Muscle of leg (tissue), 16 donors: Measurements from ENCODE around the gene PLD1. TPM values are rescaled to one million over a fixed set of nuclear protein-coding genes. Genes with fewer than 3 reads are reported as not detected.
"Not testable (repeated sequence)": the region's sequence is repeated elsewhere in the genome, so short reads cannot be mapped to it uniquely, and the experiment has no call there.

Experiments
- DNase-seq: peaks from one replicate; pipeline ENCODE4 v3.0.0; 2013
- H3K27ac ChIP-seq: one replicate; pipeline ENCODE4 v1.5.1; 2013; ENCODE audit warnings: mild to moderate bottlenecking, low read length, control low read depth
- H3K27me3 ChIP-seq: one replicate; pipeline ENCODE4 v1.6.1; 2013; ENCODE audit warnings: low read length; ENCODE audit not compliant: control insufficient read depth, insufficient read depth
- H3K36me3 ChIP-seq: one replicate; pipeline ENCODE4 v1.6.1; 2013; ENCODE audit warnings: low read length; ENCODE audit not compliant: control insufficient read depth, insufficient read depth
- H3K4me1 ChIP-seq: one replicate; pipeline ENCODE4 v1.6.1; 2013; ENCODE audit warnings: low read length; ENCODE audit not compliant: control insufficient read depth, insufficient read depth
- H3K4me3 ChIP-seq: one replicate; pipeline ENCODE4 v1.5.1; 2013; ENCODE audit warnings: low read length, control low read depth
- H3K9me3 ChIP-seq: replicated peaks from 2 replicates; pipeline ENCODE4 v1.6.1; 2013; ENCODE audit warnings: low read depth, low read length; ENCODE audit not compliant: control insufficient read depth
- WGBS: methylation state at CpG from one replicate; pipeline ENCODE4 v1.1.5; 2013; ENCODE audit warnings: missing lambda C conversion rate; ENCODE audit not compliant: insufficient coverage; 5-methylcytosine and 5-hydroxymethylcytosine counted together
- long read RNA-seq, 11 donors: transcript quantifications; one replicate each; lab custom pipeline, GENCODE V29; 2026
- polyA plus RNA-seq, 8 donors: library from polyadenylated mRNA; unstranded; fragments of 120-200 nt; gene quantifications; one replicate each; pipeline versions ENCODE4 v1.2.1 to v1.2.3, GENCODE V29; 2013; ENCODE audit warnings: inconsistent platforms in 1 of 8, low replicate concordance in 1 of 8; ENCODE audit not compliant: insufficient read length in 8 of 8, insufficient read depth in 1 of 8
- total RNA-seq: library from RNA; stranded (reverse); fragments of 120-200 nt; gene quantifications from one replicate; pipeline ENCODE4 v1.2.4, GENCODE V29; 2013

The PLD1 gene, protein sequence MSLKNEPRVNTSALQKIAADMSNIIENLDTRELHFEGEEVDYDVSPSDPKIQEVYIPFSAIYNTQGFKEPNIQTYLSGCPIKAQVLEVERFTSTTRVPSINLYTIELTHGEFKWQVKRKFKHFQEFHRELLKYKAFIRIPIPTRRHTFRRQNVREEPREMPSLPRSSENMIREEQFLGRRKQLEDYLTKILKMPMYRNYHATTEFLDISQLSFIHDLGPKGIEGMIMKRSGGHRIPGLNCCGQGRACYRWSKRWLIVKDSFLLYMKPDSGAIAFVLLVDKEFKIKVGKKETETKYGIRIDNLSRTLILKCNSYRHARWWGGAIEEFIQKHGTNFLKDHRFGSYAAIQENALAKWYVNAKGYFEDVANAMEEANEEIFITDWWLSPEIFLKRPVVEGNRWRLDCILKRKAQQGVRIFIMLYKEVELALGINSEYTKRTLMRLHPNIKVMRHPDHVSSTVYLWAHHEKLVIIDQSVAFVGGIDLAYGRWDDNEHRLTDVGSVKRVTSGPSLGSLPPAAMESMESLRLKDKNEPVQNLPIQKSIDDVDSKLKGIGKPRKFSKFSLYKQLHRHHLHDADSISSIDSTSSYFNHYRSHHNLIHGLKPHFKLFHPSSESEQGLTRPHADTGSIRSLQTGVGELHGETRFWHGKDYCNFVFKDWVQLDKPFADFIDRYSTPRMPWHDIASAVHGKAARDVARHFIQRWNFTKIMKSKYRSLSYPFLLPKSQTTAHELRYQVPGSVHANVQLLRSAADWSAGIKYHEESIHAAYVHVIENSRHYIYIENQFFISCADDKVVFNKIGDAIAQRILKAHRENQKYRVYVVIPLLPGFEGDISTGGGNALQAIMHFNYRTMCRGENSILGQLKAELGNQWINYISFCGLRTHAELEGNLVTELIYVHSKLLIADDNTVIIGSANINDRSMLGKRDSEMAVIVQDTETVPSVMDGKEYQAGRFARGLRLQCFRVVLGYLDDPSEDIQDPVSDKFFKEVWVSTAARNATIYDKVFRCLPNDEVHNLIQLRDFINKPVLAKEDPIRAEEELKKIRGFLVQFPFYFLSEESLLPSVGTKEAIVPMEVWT
- total RNA-seq (20.0 TPM), polyA plus RNA-seq (10 to 100 TPM; 12.4 to 21.7 (median 16.2) TPM)
- long read RNA-seq, donor 1, result 0 reads
- long read RNA-seq, donor 2, result 0 reads
- long read RNA-seq, donor 3, full-length matches to known transcripts, result 1 of 1 reads
- long read RNA-seq, donor 3, partial matches to known transcripts, result 0 of 1 reads
- long read RNA-seq, donor 3, other reads (novel, unspliced or antisense), result 0 of 1 reads
- long read RNA-seq, donor 4, result 0 reads
- long read RNA-seq, donor 5, full-length matches to known transcripts, result 1 of 6 reads
- long read RNA-seq, donor 5, partial matches to known transcripts, result 5 of 6 reads
- long read RNA-seq, donor 5, other reads (novel, unspliced or antisense), result 0 of 6 reads
- long read RNA-seq, donor 6, partial matches to known transcripts, result 7 of 7 reads
- long read RNA-seq, donor 6, other reads (novel, unspliced or antisense), result 0 of 7 reads
- long read RNA-seq, donor 7, result 0 reads
- long read RNA-seq, donor 8, full-length matches to known transcripts, result 1 of 1 reads
- long read RNA-seq, donor 8, partial matches to known transcripts, result 0 of 1 reads
- long read RNA-seq, donor 8, other reads (novel, unspliced or antisense), result 0 of 1 reads
- long read RNA-seq, donor 9, result 0 reads
- long read RNA-seq, donor 10, partial matches to known transcripts, result 0 of 2 reads
- long read RNA-seq, donor 10, other reads (novel, unspliced or antisense), result 0 of 2 reads
- long read RNA-seq, donor 11, result 0 reads

GRCh38 chr3:171809861-171810628 is at the start of gene PLD1:
PLD1 (minus strand) TSS chr3:171810483; CDS start chr3:171738051, 72,432 bp downstream.
- Histone ChIP-seq H3K27ac (peak within 1 kb of the TSS; percentile 95), H3K27me3 (no peaks in the 10 kb centered on the region), H3K9me3 (no peaks in the 10 kb centered on the region), H3K4me3 (peak within 1 kb of the TSS; percentile 62), H3K4me1 (peaks cover 23% of the 10 kb centered on the region), H3K36me3 (no peaks in the 10 kb centered on the region)
- DNase-seq, result peak; percentile 93
- WGBS, result under 1% methylated on average over 76 of the region's 78 CpGs

DNA sequence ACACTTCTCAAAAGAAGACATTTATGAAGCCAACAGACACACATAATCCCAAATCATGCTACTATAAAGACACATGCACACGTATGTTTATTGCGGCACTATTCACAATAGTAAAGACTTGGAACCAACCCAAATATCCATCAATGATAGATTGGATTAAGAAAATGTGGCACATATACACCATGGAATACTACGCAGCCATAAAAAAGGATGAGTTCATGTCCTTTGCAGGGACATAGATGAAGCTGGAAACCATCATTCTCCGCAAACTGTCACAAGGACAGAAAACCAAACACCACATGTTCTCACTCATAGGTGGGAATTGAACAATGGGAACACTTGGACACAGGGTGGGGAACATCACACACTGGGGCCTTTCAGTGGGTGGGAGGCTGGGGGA is 48.5 kb upstream of the PLD1 start:
- no CpG with 5 or more reads among the region's 4 CpGs for WGBS
- H3K27ac ChIP-seq, H3K4me3 ChIP-seq, DNase-seq, H3K9me3 ChIP-seq, H3K27me3 ChIP-seq, H3K36me3 ChIP-seq: not testable (repeated sequence)
- H3K4me1 ChIP-seq, result peaks cover 15% of the 10 kb centered on the region

GRCh38 chr3:171854649-171855305 is 44.5 kb upstream of the PLD1 start:
- no peak for DNase-seq
- Histone ChIP-seq H3K36me3 (no peaks in the 10 kb centered on the region), H3K27ac (no peak overlapping the region), H3K4me1 (peaks cover 5% of the 10 kb centered on the region), H3K9me3 (peaks cover 12% of the 10 kb centered on the region), H3K4me3 (no peak overlapping the region), H3K27me3 (no peaks in the 10 kb centered on the region)
- WGBS, result no CpG with 5 or more reads among the region's 2 CpGs

DNA sequence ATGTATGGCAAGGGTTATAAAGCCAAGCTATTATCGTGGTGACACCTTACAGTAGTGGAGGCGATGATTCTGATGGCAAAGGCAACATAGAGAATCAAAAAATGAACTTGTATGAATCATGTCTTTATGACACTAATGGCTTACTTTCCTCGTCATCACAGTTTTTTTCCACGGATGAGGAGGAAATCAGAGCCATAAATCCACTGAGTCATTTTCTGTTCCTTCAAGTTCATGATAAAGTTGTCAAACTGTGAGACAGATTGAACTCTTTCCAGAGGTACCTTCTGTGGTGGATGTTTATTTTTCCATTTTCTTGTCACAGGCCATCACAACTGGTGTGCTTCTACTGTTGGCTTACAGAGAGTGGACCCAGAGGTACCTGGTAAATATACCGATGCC is 41.4 kb upstream of the PLD1 start:
- Histone ChIP-seq H3K27ac (no peak overlapping the region), H3K27me3 (no peaks in the 10 kb centered on the region), H3K9me3 (peaks cover 12% of the 10 kb centered on the region), H3K4me1 (peaks cover 5% of the 10 kb centered on the region), H3K4me3 (no peak overlapping the region), H3K36me3 (no peaks in the 10 kb centered on the region)
- WGBS, result no CpG with 5 or more reads among the region's 5 CpGs
- no peak for DNase-seq

DNA sequence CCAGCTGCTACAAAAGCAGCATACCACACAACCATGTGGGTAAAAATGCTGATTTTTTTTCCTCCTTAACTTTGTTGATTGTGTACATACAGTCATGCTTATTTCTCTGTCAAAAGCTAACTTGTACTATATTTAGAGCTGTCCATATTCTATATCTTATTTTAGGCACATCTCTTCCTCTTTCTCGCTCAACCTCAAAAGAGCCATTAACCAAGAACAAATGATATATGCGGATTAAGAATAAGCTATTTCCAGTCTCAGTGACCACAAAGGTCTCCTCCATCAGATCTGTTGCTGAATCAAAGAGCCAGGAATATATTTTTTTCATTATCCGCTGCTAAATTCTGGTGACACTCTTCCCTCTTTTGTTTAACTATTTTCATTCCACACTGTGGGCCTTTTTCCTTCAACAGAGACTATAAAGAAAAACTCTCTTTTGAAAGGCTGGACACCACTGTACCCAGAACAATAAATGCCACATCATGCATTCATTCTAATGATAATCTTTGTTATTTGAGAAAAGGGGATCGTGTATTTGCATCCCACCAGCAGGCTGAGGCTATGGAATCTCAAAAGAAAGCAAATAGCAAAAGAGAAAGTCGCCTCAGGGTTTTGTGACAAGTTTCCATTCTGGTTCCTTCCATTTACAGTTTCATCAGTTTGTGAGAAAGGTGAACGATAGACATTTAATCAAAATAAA is 40.8 kb upstream of the PLD1 start:
- no peak overlapping the region for H3K4me3 ChIP-seq
- H3K36me3 ChIP-seq, result no peaks in the 10 kb centered on the region
- DNase-seq, result no peak
- H3K9me3 ChIP-seq, result peaks cover 12% of the 10 kb centered on the region
- WGBS, result 77% methylated on average over 2 of the region's 6 CpGs
- peaks cover 5% of the 10 kb centered on the region for H3K4me1 ChIP-seq
- H3K27me3 ChIP-seq, result no peaks in the 10 kb centered on the region
- H3K27ac ChIP-seq, result no peak overlapping the region

GRCh38 chr3:171850320-171850959 is 40.2 kb upstream of the PLD1 start:
- Histone ChIP-seq H3K4me3 (no peak overlapping the region), H3K27me3 (no peaks in the 10 kb centered on the region), H3K9me3 (peaks cover 11% of the 10 kb centered on the region), H3K4me1 (peaks cover 5% of the 10 kb centered on the region), H3K36me3 (no peaks in the 10 kb centered on the region), H3K27ac (no peak overlapping the region)
- no peak for DNase-seq
- no CpG with 5 or more reads among the region's 6 CpGs for WGBS

- Histone ChIP-seq H3K27me3 (no peaks in the 10 kb centered on the region), H3K4me1 (peaks cover 5% of the 10 kb centered on the region), H3K9me3 (peaks cover 6% of the 10 kb centered on the region), H3K4me3 (no peak overlapping the region), H3K36me3 (no peaks in the 10 kb centered on the region), H3K27ac (no peak overlapping the region)
- WGBS, result 93% methylated on average over 4 of the region's 6 CpGs
- DNase-seq, result no peak
Measured at GRCh38 chr3:171849617-171850319, 39.5 kb upstream of the PLD1 start.
